GM21576 (cell line): ENCODE data around the gene USP3.
A peak's percentile ranks its signal among the peaks of the same experiment; 100 is the strongest.

Experiments
- ATAC-seq: cut with Tn5 transposase; IDR thresholded peaks from one replicate; pipeline ENCODE4 v1.9.1; 2021; ENCODE audit warnings: mild to moderate bottlenecking, moderate library complexity; ENCODE audit not compliant: unreplicated experiment

Gene USP3

DNA sequence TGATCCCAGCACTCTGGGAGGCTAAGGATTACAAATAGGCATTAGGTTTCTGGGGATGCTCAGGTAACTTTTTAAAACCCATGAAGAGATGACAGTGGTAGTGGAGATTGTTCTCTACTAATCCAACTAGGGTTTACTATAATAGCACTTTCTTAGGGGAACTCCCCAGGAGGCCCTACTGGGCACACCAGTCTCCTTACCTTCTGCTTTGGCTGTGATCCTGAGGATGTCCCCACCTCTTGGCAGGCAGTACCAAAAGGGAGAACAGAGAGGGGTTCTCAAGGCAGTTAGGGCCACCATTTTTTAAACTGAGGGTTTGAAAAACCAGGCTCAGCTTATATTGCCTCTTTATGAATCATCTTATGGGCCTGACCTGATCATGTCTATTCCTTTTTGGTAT, 77.8 kb downstream of the USP3 start:
- ATAC-seq, result no peak

DNA sequence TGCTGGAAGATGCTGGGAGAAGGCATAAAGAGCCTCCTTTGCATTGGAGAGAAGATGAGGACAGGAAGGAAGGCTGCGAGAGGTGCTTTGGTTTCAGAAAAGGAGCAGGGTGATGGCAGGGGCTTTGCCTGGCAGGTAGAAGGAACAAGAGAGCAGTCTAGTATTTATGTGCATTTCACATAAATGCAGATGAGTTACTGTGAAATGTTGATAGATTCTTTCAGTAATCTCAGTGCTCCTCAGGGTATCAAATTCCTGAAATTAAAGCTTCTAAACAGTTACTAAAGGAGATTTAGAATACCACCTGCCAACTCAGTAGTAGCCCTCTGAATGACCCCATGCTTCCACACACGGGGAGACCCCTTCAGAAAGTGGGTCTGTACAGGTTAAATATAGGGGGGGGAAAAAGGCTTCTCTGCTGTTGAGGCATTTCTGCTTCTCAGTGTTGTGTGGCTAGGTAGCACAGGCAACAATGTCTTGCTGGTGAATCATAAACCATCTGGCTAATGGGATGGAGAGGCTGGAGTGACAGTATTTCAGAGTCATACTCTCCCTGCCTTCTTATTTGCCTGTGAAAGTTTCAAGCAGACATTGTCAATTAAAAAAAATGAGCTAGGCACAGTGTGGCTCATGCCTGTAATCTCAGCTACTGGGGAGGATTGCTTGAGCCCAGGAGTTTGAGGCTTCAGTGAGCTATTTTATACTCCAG, 78.5 kb downstream of the USP3 start:
- no peak for ATAC-seq

DNA sequence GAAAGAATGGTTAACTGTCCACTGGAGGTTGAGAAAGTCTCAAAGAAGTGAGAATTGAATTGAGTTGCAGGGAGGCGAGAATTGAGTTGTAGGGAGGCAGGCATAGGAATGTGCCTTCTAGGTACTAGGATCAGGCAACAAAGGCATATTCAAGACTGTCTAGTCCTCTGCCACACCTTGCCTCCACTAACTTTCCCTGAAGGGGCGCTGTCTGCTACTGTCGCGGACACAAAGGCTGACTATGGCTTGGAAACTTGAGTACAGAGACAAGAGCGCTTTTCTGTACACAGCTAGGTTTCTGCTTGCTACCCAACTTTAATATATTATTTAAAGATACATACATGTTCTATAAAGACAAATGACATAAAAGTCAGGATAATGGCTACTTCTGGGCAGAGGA, 82.4 kb downstream of the USP3 start:
- ATAC-seq, result no peak

DNA sequence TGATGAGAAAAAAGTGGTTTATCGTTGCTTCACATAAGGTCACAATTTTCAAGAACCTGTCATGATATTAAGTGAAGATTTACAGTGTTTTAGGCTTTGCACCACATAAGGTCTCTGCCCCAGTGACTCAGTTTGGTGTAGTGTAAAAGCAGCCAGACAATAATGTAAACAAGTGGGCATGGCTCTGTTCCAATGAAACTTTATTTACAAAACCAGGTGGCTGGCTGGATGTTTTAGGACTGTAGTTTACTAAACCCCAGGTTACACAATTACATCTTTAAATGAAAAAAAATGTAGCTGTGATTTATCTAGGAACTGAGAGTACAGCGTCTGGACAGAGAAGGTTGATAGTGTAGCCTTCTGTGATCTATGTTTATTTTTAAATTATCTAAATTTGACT, 83.1 kb downstream of the USP3 start:
- no peak for ATAC-seq

DNA sequence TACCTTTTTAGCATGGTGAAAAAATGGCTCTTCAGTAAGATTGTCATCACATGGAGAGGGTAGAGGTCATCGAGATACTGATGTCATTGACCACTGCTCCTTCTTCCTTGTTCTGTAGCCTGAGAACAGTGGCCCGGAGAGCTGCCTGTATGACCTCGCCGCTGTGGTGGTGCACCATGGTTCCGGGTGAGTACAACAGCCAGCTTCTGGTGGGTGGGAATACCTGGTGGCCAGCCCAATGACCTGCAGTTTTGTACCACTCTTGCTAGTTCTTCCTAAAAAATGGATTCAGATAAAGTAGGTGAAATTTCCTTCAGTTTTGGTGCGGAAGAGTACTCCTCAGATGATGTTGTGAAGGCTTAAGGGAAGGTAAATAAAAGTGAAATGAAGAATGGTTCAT, 84.4 kb downstream of the USP3 start:
- no peak for ATAC-seq

DNA sequence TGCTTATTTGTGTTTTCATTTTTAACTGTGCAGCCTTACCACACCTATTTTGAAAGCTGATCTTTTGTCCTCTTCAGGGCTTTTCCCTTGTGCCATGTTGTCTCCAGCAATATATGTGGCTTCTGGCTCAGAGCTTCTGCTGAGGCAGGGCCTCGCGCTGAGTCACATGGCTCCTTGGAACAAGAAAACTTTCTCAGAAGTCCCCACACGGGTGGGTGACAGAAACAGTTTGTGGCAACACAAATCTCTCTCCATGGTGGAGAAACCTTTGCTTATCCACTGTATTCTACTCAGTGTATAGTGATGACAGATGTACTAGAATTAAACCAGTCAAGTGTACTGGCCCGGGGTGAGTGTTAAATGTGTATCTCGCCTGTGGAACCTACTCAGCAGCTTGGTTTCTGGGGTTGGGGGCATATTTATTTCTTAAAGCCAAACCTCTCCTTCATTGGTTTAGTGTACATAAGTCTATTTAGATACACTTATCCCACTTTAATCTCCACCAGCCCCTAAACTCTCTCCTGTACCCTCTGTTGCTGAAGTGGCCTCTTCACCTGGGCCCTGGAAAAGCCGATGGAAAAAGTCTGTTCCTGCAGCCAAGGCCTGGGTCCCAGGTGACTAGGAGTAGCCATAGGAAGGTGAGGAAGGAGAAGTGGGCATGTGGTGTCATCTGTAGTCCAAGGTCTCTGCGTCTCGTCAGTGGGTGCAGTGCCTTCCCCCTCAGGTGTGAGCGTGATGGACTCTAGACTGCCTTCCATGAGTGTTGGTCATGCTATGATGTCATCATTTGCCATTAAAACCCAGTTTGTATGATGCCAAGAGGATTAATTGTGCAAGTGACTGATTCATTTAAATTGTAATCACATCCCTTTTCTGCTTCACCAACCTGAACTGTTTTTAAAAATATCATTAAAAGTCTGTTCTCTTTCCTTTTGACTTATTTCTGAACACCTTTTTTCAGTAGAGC, 89.6 kb downstream of the USP3 start:
- no peak for ATAC-seq

DNA sequence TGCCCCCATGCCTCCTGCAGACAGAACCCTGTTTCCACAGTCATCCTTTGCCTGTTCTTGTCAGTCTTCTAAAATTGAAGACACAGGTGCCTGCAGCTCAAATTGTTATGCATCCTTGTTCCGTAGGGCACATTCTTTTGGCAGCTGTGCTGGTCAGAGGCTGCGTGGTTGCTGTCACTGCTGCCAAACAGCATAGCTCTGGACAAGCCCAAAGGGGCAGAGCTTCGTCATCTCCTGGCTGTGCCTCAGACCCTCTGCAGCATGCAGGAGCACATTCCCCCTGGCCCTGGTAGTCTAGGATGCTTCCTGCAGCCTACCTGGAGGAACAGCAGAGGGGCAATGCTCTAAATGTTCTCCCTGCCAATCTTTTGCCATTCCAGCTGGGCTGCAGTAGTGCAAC, 90.7 kb downstream of the USP3 start:
- ATAC-seq, result no peak

DNA sequence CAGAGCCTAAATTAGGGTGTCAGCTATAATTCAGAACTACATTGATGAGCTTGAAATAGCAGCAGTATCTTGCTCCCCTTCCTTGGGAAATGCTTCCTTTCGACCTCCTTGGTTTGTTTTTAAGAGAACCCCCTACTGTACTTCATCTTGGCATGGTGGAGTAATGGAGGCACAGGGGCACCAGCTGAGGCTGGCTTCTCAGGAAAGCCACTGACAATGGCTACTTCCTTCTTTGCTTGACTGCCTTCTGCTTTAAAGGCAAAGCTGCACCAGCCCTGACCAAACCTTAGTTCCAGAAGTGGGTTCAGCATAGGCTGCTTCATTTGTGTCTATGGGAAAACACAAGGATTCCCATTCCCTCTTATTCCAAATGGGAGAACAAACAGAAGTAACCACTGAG, 91.3 kb downstream of the USP3 start:
- no peak for ATAC-seq

DNA sequence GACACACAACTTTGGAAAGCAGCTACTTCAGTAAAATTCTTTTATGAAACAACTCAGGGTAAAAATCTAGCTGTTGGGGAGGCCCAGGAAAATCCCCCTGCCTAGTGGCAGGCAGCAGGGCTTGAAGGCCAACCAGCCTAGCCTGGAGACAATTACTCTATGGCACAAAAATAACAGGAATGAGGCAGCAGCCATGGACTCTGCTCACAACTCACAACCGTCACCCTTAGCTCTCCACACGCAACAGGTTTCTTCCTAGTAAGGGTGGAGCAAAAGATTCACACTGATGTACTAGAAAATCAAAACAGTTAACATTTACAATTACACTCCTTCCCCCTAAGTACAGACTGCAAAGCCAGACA, 92.3 kb downstream of the USP3 start:
- no peak for ATAC-seq

DNA sequence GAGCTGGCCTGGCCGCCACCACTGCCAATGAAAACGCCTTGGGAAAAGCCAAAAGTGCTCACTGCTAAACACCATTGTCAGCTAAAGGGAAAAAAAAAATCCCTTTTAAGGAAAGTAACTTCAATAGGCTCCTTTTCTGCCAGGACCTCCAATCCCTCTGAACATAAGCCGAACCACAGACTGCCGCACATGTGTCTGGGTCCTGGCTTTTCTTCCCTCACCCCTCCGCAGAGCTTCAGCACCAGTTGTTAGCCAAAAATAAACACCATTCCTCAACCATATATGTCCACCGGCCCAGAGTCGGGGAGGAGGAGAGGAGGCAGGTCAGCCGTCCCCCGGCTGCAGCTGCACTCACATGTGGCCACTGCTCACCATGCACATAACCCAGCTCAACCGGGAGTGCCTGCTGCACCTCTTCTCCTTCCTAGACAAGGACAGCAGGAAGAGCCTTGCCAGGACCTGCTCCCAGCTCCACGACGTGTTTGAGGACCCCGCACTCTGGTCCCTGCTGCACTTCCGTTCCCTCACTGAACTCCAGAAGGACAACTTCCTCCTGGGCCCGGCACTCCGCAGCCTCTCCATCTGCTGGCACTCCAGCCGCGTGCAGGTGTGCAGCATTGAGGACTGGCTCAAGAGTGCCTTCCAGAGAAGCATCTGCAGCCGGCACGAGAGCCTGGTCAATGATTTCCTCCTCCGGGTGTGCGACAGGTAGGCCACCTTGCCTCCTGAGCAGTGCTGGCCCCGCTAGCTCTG, 92.8 kb downstream of the USP3 start, which contains the start of gene FBXL22:
TSS of gene FBXL22 (plus strand) at position 350 of the 753 bp plus-strand sequence. CDS start at position 356, 6 bp downstream.
- ATAC-seq, result no peak

DNA sequence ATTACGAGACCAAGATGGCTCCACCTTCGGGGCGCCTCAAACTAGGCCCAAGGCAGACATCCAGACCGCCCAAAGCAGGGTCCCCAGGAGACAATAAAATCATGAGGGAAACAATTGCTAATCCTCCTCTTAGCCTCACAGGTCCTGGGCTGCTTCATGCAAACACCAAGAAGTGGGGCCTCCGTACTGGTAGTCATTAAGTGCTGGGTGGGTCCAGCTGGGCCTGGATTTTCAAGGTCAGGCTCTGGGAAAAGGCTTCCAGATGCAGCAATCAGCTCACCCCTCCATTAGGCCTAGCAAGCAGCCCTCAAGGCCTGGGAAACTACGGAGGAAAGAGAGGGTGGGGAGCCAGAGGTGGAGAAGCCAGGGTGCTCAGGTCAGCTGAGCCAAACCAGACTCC, 93.4 kb downstream of the USP3 start:
- ATAC-seq, result no peak

DNA sequence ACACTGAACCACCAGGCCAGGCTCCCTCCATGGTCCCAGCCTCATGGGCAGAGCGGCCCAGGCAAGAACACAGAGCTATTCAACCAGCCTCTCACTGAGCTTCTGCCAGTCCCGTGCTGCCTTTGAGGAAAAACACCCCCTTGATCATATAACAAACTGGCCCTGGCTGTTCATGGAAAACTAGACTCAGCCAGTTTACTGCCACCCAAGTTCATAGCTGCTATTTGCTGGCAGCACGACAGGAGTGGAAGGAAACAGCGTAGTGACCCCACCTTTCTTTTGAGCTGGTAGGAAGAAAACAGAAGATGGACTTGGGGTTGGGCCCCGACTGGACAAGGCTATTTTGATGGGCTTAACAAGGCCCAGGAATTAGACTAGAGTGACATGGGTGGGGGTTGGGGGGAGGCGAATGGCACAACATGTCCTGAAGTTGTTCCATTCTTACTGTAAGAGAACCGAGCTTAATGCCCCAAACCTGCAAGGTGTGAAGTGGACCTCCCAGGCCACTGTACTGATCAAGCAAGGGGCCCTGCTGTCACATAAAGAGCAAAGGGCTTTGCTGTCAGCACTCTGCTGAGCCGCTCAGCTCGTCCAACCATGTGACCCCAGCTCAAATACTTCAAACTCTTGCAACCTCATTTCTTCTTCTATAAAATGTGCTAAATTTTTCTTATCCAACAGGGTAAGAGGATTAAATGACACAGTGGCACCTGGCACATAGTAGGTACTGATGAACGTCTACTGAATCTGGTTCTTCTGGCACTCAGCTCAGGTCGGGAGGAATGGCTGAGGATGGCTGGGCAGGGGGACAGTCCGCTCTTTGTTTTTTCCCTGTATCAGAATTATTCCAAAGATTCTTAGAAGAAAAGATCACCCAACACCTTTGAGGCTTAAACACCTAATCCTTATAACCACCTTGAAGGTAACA, 94.3 kb downstream of the USP3 start:
- ATAC-seq, result no peak

DNA sequence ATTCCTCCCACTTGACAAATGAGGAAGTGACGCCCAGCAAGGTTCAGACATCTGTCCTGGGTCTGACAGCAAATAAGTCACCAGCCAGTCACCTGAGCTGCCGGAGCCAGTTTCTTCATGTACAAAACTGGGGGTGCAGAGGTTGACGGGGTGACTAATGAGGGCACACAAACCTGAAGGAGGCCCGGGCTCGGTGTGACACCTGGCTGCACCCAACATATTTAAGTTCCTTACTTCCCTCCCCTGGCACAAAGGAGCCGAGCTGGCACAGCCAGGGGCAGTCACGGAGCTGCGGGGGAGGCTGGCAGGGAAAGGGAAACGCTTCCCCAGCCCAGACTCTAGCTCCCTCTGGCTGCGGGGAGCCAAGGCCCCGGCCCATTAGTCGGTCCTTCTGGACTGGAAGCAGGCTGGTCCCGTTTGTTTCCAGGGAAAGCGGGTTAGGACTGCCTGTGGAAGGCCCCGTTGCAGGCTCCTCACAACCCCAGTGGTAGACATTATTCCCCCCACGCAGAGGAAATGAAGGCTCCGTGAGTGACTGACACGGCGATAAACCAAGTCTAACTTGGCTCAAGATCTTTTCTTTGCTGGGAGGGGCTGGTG, 95.1 kb downstream of the USP3 start:
- no peak for ATAC-seq

DNA sequence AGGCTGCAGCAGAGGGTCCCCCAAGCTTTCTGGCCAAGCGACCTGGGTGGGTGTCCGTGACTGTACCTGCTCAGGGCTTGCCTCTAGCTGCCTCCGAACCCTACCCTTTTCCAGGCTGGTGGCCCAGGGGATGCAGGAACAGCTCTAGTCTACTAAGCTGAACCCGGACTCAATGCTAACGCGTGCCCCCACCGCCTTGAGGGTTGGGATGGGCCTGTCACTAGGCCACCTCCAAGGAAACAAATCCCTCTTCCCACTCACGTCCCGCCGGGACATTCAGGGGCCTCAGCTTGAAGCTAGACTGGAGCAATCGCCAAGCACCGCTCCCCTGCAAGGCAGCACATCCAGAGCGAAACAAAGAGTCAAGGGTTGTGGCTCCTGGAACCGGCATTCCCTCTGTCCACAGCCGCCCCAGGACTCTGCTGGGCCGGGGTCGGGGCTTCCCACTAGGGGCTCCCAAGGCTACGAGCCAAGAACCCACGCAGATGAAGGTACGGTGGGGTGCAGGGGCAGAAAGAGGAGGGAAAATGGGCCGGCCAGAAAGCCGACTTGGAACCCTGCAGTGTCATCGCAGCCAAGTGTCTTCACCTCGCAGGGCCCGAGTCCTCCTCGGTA, 95.7 kb downstream of the USP3 start:
- peak; percentile 1 for ATAC-seq

DNA sequence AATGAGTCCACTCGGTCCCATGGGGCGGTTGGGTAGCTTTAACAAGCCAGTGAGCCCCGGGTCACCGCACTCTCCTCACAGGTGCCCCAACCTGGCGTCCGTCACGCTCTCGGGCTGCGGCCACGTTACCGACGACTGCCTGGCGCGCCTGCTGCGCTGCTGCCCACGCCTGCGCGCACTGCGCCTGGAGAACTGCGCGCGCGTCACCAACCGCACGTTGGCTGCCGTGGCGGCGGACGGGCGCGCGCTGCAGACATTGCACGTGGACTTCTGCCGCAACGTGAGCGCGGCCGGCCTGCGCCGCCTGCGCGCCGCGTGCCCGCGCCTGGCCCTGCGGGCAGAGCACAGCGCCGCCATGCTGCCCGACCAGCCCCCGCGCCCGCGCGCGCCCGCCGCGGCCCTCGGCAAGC, 96.2 kb downstream of the USP3 start:
- ATAC-seq, result peak; percentile 53

DNA sequence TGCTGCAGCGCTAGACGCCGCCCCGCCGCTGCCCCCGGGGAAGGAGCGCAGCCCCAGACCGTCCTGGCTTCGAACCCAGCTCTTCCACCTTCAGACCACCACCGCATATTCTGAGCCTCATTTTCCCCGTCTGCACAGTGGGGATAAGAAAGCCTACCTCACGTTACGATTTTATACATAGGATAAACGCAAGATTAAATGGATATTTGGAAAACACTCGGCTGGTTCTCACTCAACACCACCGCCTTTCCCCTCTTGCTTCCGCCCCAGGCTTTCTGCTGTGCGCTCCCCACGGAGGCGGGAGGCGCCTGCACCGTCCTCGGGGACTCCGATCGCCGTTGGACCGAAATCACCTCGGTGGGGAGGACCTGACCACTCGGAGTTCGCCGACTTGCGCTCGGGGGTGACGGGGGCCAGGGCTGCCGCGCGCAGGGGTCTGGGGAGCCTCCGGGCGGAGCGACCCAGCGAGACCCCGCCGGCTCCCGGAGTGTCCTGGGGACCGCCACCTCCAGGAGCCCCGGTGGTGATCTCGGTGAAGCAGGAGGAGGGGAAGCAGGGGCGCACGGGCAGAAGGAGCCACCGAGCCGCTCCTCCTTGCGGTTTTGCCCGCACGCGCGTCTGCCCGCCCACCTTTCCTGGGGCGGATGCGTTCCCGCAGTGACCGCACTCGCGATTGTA, 96.8 kb downstream of the USP3 start:
- no peak for ATAC-seq

DNA sequence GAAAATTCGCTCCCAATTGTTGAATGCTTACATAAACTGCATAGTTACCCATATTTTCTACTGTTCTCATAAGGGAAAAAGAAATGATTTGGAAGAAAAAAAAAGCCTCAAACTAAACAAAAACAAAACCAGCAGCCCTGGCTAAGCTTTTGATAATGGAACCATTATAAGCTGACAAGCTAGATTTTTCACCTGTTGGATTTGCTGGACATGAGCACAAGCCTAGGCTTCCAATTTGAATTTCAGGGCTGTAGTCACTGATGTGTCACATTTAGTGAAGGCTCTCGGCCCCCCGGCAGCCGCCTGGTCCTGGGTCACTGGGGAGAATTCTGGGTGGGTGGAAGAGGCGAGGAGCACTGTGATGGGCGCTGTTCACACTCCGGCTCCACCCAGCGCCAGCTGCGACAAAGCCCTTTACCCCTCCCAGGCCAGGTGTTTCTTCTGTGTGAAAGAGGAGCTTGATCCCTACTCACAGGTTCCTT, 97.4 kb downstream of the USP3 start:
- ATAC-seq, result no peak

DNA sequence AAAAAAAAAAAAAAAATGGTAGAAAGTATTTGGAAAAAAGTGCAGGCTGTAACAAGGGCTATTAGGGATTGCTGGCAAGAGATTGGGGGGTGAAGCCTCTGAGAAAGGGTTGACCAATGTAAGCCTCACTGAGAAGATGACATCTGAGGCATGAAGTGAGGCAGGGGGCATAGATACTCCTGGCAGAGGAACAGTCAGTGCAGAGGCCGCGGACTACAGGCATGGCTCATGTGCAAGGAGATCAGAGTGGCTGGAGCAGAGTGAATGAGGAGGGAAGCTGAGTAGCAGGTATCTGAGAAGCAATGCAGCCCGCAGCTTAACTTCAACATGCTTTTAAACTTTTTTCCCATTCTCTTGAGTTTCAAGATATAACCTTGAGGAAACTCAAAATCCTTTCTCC, 98.2 kb downstream of the USP3 start:
- ATAC-seq, result no peak

DNA sequence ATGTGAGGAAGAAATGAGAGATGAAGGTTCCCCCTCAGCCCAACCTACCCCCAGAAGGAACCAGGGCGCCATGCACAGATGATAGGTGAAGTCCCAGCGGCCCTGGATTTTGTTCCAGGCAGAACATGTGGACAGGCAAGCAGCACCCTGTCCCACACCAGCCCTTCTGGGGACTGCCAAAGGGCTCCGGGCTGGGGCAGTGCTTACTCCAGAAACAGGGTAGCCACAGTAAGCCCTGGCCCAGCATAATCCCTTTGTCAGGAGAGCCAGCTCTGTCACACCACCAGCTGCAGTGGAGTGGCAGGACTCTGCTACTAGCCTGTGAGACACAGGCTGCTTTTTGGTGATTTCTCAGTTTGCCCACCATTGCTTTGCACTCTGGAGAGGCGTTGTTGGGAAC, 99.1 kb downstream of the USP3 start:
- ATAC-seq, result no peak
